Panc1 (cell line): ENCODE results near the gene PTPA. TPM values are rescaled to one million over a fixed set of nuclear protein-coding genes. Genes with fewer than 3 reads are reported as not detected.

Experiments used
- ATAC-seq: fragments of 200-7000 bp; cut with Tn5 transposase; 2 replicates; pipeline ENCODE4 v1.9.1; 2020; ENCODE audit warnings: mild to moderate bottlenecking, moderate library complexity
- BruUV-seq: library from RNA; stranded (reverse); fragments of 400-500 nt; replicated peaks from 2 replicates; lab custom pipeline; 2021; lab: Mats Ljungman, UMichigan
- CTCF ChIA-PET: fragments of 300-600 bp; sonication (Branson Sonifier 250); formaldehyde crosslinking; loops from one replicate; lab custom pipeline; 2022; ENCODE audit warnings: antibody characterized with exemption; lab: Charles Lee
- POLR2A ChIA-PET: fragments of 300-600 bp; sonication (Branson Sonifier 250); formaldehyde crosslinking; loops from one replicate; lab custom pipeline; 2022; ENCODE audit warnings: antibody characterized with exemption; lab: Charles Lee
- DNase-seq: peaks from one replicate; pipeline ENCODE4 v3.0.0-alpha.2; 2010; ENCODE audit warnings: low read depth, low spot score
- H3K27ac ChIP-seq: 2 replicates; pipeline ENCODE4 v1.5.1; 2011; ENCODE audit warnings: mild to moderate bottlenecking, low read length, inconsistent platforms
- H3K27me3 ChIP-seq: fragments of 200-500 bp; sonication (Bioruptor generic); 2 replicates; pipeline ENCODE4 v1.6.0; 2014; ENCODE audit warnings: low read length, inconsistent platforms; ENCODE audit not compliant: control insufficient read depth, insufficient read depth
- H3K36me3 ChIP-seq: fragments of 200-500 bp; sonication (Bioruptor generic); 2 replicates; pipeline ENCODE4 v1.5.1; 2014; ENCODE audit warnings: inconsistent platforms, mild to moderate bottlenecking, low read length, moderate library complexity; ENCODE audit not compliant: control insufficient read depth, insufficient read depth
- H3K4me1 ChIP-seq: 2 replicates; pipeline ENCODE4 v1.5.1; 2011; ENCODE audit warnings: inconsistent platforms, mild to moderate bottlenecking, low read length, moderate library complexity; ENCODE audit not compliant: control insufficient read depth, insufficient read depth
- H3K4me3 ChIP-seq, 2 experiments: 2 replicates each; pipeline ENCODE4 v1.5.1; 2011 to 2012; ENCODE audit warnings: low read depth in 2 of 2, low read length in 2 of 2, mild to moderate bottlenecking in 2 of 2, inconsistent platforms in 1 of 2, moderate library complexity in 1 of 2
- H3K9me3 ChIP-seq: fragments of 200-500 bp; sonication (Bioruptor generic); 2 replicates; pipeline ENCODE4 v1.5.1; 2014; ENCODE audit warnings: low read depth, mild to moderate bottlenecking, inconsistent platforms, low read length, moderate library complexity; ENCODE audit not compliant: control insufficient read depth, insufficient read depth
- CTCF ChIP-seq: fragments of 450-650 bp; IDR thresholded peaks from 2 replicates; pipeline ENCODE4 v1.5.1; 2017; ENCODE audit warnings: mild to moderate bottlenecking
- POLR2AphosphoS5 ChIP-seq: IDR thresholded peaks from 2 replicates; pipeline ENCODE4 v1.6.1; 2012; ENCODE audit warnings: mild to moderate bottlenecking, low read depth, low read length, moderate library complexity
- REST ChIP-seq, 2 experiments: IDR thresholded peaks; 2 replicates each; pipeline ENCODE4 v1.6.1; 2011 to 2012; ENCODE audit warnings: low read depth in 2 of 2, control low read depth in 1 of 2, low read length in 1 of 2, mild to moderate bottlenecking in 1 of 2, moderate library complexity in 1 of 2; ENCODE audit not compliant: insufficient read depth in 1 of 2
- SIN3A ChIP-seq: IDR thresholded peaks from 2 replicates; pipeline ENCODE4 v1.6.1; 2012; ENCODE audit warnings: low read depth, mild to moderate bottlenecking, low read length, moderate library complexity, borderline replicate concordance; ENCODE audit not compliant: insufficient read depth
- TCF7L2 ChIP-seq: IDR thresholded peaks from 2 replicates; pipeline ENCODE4 v1.6.1; 2011; ENCODE audit warnings: mild to moderate bottlenecking, low read depth, low read length, inconsistent platforms
- in situ Hi-C: cut with HindIII; loops from 2 replicates; pipeline ENCODE4 v1.10.0; 2016; ENCODE audit warnings: low sequenced_read_pairs, low pct_unique_long_range_greater_than_20kb
- intact Hi-C: fragments of 100-400 bp; cut with micrococcal nuclease; formaldehyde crosslinking; loops from one replicate; pipeline ENCODE4 v1.10.0; 2022; ENCODE audit not compliant: unreplicated experiment
- total RNA-seq: library from RNA; stranded (reverse); gene quantifications from one replicate; pipeline ENCODE4 v1.2.1, GENCODE V29; 2021; ENCODE audit not compliant: unreplicated experiment

Gene PTPA
- total RNA-seq, 1 experiment from 2014 or later: 114 TPM

- ATAC-seq: no peak
- TF ChIP-seq SIN3A: no peak
- no peak for TF ChIP-seq POLR2AphosphoS5
- no peak for TF ChIP-seq REST (IDR thresholded peaks at IDR 0.05; ENCODE audit: insufficient read depth in 1 of 2, low read depth in 2 of 2, low read length in 1 of 2)
- no peak for TF ChIP-seq CTCF
- TF ChIP-seq TCF7L2: no peak
- CTCF ChIA-PET: no interaction called here
- Histone ChIP-seq H3K9me3 (no peaks in the 10 kb centered on the region), H3K4me1 (no peaks in the 10 kb centered on the region), H3K36me3 (no peaks in the 10 kb centered on the region), H3K4me3 (no peak overlapping the region), H3K27me3 (no peaks in the 10 kb centered on the region), H3K27ac (no peak overlapping the region)
- intact Hi-C loops (no loop called here), in situ Hi-C loops (no loop called here)
- POLR2A ChIA-PET: interaction anchor here (0.7 kb wide), 1 partner anchor 16 kb away, joined by 5 read pairs; the partner anchor contains the start of gene DOLPP1
- BruUV-seq: no TSS peak
- DNase-seq: no peak
Measured at GRCh38 chr9:129064499-129064908, 46.7 kb upstream of the PTPA start.

GRCh38 chr9:129068110-129068509 lies 43.1 kb upstream of the PTPA start:
- Histone ChIP-seq H3K36me3 (no peaks in the 10 kb centered on the region), H3K4me3 (no peak overlapping the region), H3K4me1 (no peaks in the 10 kb centered on the region), H3K27ac (no peak overlapping the region), H3K9me3 (no peaks in the 10 kb centered on the region), H3K27me3 (no peaks in the 10 kb centered on the region)
- in situ Hi-C loops (no loop called here), intact Hi-C loops (no loop called here)
- DNase-seq: no peak
- TF ChIP-seq CTCF: no peak
- no peak for TF ChIP-seq SIN3A
- TF ChIP-seq TCF7L2: no peak
- no peak for TF ChIP-seq REST (IDR thresholded peaks at IDR 0.05; ENCODE audit: insufficient read depth in 1 of 2, low read depth in 2 of 2, low read length in 1 of 2)
- TF ChIP-seq POLR2AphosphoS5: no peak
- ChIA-PET POLR2A (no interaction called here), CTCF (no interaction called here)
- BruUV-seq: no TSS peak
- no peak for ATAC-seq
